ENCODE data around the gene OGDH.
"Not testable (repeated sequence)": the region's sequence is repeated elsewhere in the genome, so short reads cannot be mapped to it uniquely, and the experiment has no call there.

DNA sequence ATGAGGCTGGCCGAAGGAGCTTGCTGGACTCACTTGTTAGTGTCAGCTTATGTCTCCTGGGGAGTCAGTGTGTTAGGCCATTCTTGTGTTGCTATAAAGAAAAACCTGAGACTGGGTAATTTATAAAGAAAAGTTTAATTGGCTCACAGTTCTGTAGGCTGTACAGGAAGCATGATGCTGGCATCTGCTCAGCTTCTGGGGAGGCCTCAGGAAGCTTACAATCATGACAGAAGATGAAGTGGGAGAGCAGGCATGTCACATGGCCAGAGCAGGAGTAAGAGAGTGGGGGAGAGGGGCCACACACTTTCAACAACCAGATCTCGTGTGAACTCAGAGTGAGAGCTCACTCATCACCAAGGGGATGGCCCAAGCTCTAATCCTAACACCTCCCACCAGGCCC is 93.2 kb downstream of the OGDH start:
- TF ChIP-seq, protein P1, sequence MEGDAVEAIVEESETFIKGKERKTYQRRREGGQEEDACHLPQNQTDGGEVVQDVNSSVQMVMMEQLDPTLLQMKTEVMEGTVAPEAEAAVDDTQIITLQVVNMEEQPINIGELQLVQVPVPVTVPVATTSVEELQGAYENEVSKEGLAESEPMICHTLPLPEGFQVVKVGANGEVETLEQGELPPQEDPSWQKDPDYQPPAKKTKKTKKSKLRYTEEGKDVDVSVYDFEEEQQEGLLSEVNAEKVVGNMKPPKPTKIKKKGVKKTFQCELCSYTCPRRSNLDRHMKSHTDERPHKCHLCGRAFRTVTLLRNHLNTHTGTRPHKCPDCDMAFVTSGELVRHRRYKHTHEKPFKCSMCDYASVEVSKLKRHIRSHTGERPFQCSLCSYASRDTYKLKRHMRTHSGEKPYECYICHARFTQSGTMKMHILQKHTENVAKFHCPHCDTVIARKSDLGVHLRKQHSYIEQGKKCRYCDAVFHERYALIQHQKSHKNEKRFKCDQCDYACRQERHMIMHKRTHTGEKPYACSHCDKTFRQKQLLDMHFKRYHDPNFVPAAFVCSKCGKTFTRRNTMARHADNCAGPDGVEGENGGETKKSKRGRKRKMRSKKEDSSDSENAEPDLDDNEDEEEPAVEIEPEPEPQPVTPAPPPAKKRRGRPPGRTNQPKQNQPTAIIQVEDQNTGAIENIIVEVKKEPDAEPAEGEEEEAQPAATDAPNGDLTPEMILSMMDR (IDR thresholded peaks at IDR 0.05): not testable (repeated sequence)
- TF ChIP-seq POLR2A (IDR thresholded peaks at IDR 0.05): not testable (repeated sequence)

All from Peyer's patch (tissue), 4 donors.